NCI-H187 treated with DMSO at 0.1 percent for 48 hours (cell line): ENCODE measurements around the gene C12orf43.
A peak's percentile ranks its signal among the peaks of the same experiment; 100 is the strongest.
"Not testable (repeated sequence)": the region's sequence is repeated elsewhere in the genome, so short reads cannot be mapped to it uniquely, and the experiment has no call there.

Source experiments
- DNase-seq: peaks from one replicate; lab custom pipeline; 2025; lab: John Stamatoyannopoulos, UW

Gene C12orf43

GRCh38 chr12:121015825-121016766, at the start of gene C12orf43:
C12orf43 (minus strand) TSS chr12:121016487; CDS start chr12:121016474, 13 bp downstream.
- DNase-seq: peak; percentile 89

DNA sequence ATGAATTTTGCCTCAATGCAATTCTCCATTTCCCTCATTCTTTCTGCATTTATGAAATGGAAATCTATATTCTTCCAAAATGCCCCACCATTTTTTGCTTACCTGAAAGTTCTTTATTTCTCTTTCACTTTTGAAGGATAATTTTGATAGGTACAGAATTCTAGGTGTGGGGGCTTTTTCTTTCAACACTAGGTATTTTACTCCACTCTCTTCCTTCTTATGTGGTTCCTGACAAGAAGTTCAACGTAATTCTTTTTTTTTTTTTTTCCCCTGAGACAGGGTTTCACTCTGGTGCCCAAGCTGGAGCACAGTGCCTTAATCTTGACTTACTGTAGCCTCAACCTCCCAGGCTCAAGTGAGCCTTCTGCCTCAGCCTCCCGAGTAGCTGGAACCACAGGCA, 49.1 kb upstream of the C12orf43 start:
- no peak for DNase-seq

DNA sequence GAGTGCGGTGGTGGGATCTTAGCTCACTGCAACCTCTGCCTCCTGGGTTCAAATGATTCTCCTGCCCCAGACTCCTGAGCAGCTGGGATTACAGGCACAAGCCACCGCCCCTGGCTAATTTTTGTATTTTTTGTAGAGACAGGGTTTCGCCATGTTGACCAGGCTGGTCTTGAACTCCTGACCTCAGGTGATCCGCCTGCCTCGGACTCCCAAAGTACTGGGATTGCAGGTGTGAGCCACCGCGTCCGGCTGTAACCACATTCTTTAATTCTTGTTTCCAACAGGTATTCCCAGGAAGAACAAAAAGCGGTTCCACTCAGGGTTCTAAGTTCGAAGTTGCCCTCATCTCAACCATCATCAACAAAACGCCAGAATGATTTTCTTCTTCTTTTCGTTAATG, 48.3 kb upstream of the C12orf43 start:
- not testable (repeated sequence) for DNase-seq

DNA sequence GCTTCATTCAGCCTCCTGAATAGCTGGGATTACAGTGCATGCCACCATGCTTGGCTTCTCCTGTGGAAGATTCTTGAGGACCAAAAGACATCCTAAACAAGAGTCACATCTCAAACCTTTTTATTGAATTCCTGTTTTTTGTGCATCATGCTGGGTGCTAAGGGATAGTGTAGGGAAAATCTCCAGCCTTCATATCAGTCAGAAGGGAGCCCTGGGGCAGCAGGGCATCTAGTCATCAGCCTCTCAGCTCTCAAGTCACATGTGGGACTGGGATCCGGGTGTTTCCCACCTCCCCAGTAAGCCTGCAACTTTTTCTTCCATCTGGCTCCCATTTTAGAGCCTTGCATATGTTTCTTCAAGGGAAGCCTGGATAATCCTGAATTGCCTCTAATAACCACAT, 47.8 kb upstream of the C12orf43 start:
- DNase-seq: no peak

DNA sequence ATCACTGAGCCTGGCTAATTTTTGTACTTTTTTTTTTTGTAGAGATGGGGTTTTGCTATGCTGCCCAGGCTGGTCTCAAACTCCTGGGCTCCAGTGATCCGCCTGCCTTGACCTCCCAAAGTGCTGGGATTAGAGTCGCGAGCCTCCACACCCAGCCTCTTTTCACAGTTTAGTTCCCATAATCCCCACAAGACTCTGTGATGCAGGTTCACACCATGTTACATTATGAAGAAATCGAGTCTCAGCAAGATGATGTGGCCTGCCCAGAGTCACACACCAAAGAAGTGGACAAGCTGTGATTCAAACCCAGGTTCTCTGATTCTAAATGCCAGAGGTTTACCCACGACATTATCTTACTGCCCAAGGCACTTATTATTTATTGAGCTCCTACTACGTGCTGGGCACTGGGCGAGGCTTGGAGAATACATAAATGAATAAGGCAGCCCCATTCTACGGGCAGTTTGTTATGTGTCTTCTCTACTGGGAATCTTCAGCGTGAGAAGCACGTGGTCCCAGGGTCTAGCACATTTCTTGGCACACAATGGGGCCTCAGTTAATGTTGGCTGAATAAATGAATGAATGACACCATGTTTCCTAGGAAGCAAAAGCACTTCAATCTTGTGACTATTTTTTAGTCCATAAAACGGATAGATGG, 46.2 kb upstream of the C12orf43 start:
- DNase-seq: no peak

GRCh38 chr12:121061831-121062230, 45.5 kb upstream of the C12orf43 start:
- DNase-seq: no peak

DNA sequence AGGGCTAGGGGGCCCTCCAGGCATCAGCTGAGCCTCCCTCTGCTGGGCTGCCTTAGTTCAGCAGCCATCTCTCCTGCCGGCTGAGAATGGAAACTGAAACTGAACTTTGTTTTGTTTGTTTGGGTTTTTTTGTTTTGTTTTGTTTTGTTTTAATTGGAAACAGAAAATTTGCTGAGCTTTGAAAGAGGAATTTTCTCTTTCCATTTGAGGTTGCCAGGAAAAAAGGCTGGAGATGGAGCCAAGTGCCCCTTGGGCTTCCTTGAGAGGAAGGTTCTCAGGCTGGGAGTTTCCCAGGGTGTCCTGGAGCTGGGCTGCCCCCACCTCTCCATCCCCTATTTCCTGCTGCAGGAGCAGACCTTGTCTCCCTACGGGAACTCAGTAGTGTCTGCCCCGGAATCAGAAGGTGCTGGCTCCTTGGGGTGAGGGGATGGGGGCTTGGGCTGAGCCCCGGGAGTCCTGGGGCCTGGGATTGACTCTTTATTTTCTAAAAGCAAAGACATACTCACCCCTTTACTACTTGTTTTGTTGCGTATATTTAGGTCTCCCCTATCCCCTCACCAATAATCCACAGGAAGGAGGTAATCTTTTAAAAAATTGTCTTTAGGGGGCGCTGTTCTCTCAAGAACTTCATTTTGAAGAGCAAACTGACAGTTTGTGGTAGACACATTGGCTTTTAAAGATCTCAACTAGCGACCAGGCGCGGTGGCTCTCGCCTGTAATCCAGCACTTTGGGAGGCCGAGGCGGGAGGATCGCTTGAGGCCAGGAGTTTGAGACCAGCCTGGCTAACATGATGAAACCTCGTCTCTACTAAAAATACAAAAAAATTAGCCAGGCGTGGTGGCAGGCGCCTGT, 44.1 kb upstream of the C12orf43 start:
- DNase-seq: no peak

DNA sequence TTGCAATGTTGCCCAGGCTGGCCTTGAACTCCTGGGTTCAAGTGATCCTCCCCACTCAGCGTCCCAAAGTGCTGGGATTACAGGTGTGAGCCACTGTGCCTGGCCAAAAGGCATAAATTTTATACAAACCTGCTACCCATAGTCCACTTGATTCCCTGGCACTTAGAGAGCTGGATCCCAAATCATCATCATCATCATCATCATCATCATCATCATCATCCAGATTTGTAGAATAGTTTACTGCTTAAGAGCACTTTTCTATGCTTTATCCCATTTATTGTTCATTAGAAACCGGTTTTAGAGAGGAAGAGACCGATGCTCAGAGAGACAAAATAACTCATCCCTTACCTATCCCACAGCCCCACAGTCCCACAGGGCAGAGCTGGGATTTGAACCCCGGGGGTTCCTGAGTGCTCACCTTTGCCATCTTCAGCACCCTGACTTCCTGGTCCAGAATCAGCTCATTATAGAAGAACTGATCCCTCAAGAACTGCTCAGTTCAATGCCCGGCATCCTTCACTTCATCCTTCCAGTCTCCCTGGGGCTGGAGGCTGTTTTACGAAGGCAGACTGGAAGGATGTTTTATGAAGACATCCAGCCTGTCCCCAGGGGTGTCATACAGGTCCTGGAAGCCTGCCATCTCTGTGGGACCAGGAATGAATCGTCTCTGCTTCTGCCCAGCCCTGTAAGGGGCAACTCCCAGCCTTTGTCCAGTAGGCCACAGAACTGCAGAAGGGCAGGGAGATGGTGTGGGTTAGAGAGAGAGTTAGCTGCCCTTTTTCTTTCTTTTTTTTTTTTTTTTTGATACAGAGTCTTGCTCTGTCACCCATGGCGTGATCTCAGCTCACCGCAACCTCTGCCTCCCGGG, 43.0 kb upstream of the C12orf43 start:
- no peak for DNase-seq

DNA sequence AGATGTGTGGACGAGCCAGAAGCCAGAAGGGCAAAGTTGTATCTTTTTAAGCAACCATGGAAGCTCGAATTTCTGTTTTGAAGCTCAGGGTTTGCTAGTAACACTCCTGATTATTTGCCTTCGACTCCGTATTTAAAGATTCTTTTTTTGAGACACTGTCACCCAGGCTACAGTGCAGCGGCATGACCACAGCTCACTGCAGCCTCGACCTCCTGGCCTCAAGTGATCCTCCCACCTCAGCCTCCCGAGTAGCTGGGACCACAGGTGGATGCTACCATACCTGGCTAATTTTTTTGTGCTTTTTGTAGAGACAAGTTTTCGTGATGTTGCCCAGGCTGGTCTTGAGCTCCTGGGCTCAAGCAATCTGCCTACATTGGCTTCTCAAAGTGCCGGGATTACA, 41.5 kb upstream of the C12orf43 start:
- no peak for DNase-seq

- DNase-seq: no peak
Observed at GRCh38 chr12:121053706-121054105, 37.4 kb upstream of the C12orf43 start.

- DNase-seq: no peak
Observed at GRCh38 chr12:121050725-121051124, 34.4 kb upstream of the C12orf43 start.

- no peak for DNase-seq
Observed at GRCh38 chr12:121048442-121048841, 32.2 kb upstream of the C12orf43 start.

DNA sequence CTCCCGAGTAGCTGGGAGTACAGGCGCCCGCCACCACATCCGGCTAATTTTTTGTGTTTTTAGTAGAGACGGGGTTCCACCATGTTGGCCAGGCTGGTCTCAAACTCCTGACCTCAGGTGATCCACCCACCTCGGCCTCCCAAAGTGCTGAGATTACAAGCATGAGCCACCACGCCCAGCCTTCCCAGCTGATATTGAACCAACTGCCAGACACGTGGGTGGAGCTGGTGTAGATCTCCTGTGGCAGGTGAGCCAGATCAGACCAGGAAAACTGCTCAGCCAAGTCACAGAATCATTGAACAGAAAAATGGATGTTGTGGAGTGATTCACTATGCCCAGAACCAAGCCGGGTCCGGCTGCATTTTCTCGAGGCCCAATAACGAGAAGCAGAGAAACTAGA, 31.1 kb upstream of the C12orf43 start:
- DNase-seq: not testable (repeated sequence)

- DNase-seq: no peak
Observed at GRCh38 chr12:121043067-121043466, 26.8 kb upstream of the C12orf43 start.

- no peak for DNase-seq
Observed at GRCh38 chr12:121038861-121039668, 22.8 kb upstream of the C12orf43 start, which contains the start of gene OASL. OASL (minus strand) TSS chr12:121039246; CDS start chr12:121038971, 275 bp downstream.

DNA sequence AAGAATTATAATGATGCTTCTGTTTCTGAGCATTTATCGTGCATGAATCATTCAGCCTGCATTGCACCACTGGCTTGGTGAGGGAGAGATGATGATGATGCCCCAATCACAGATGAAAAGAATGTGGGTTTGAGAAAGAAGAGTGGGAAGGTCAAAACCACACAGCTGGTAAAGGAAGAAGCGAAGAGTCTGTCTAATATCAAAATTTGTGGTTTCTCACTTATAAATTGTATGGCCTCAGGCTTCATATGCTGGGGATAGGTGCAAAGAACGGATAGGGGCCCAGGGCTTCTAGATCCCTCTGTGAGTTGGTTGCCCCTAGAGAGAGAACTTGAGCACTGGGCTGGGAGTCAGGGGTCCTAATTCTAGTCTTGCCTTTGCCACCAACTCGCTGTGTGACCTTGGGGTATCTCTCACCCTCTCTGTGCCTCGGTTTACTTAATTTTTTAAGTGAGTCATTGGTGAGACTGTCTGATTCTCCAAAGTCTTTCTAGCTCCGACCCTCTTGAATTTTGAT, 20.6 kb upstream of the C12orf43 start:
- DNase-seq: no peak

DNA sequence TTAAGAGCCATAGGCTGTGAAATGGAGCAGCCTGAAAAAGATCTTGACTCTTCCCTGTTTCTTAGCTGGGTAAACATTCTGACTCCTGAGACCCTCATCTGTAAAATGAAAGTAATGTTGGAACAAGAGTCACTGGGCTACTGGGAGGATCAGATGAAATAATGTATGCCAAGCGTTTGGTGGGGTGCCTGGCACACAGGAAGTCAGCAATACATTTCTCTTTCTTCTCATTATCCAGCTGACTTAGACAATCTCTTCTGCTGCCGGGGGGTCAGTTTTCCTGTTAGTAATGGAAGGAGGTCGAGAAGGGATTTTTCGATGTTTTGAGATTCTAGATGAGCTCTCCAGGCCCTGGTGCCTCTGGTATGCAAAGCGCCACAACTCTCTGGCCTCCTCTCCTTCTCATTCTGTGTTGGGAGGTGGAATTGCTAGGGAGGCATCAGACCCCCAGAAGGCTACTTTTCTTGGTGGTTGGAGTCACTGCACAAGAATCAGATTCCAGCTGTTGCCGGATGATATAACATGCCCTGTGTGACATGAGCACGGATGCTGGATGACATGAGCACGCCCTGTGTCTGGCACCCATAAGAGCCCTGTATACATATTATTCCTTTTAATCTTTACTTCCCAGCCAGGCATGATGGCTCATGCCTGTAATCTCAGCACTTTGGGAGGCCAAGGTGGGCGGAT, 18.5 kb upstream of the C12orf43 start:
- no peak for DNase-seq

DNA sequence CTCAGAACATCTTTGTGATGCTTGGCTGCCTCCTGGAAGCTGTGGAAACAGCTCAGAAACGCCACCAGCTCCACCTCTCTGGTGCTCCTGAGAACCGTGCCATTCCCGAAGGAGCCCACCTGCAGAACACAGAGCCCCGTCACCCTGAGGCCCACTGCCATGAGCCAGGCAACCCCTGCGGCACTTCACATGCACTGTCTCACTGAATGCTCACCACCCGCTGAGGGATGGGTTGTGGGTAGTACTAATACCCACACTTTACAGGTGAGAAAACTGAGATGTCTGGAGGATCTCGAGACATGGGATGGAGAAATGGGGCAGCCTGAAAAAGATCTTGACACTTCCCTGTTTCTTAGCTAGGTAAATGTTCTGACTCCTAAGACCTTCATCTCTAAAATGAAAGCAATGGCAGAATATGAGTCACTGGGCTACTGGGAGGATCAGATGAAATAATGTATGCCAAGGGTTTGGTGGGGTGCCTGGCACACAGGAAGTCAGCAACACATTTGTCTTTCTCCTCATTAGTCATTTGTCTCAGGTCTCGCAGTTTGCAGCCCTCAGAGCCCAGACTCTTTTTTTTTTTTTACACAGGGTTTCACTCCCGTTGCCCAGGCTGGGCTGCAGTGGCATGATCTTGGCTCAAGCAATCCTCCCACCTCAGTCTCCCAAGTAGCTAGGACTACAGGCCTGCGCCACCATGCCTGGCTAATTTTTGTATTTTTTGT, 17.5 kb upstream of the C12orf43 start:
- no peak for DNase-seq
